Ishikawa (cell line): ENCODE data around the gene ENTREP1.

Experiments used
- CEBPB ChIP-seq: IDR thresholded peaks from 2 replicates; pipeline ENCODE4 v1.6.1; 2012
- CREB1 ChIP-seq: IDR thresholded peaks from 2 replicates; pipeline ENCODE4 v1.6.1; 2012; ENCODE audit warnings: low read depth
- EGR1 ChIP-seq: IDR thresholded peaks from 2 replicates; pipeline ENCODE4 v1.6.1; 2012
- EP300 ChIP-seq: IDR thresholded peaks from 2 replicates; pipeline ENCODE4 v1.6.1; 2012; ENCODE audit warnings: borderline replicate concordance
- FOXM1 ChIP-seq: IDR thresholded peaks from 2 replicates; pipeline ENCODE4 v1.6.1; 2012; ENCODE audit warnings: low read depth, borderline replicate concordance
- MAX ChIP-seq: IDR thresholded peaks from 2 replicates; pipeline ENCODE4 v1.6.1; 2012
- NFIC ChIP-seq: IDR thresholded peaks from 2 replicates; pipeline ENCODE4 v1.6.1; 2012
- RAD21 ChIP-seq: IDR thresholded peaks from 2 replicates; pipeline ENCODE4 v1.6.1; 2012; ENCODE audit warnings: low read depth
- REST ChIP-seq: IDR thresholded peaks from 2 replicates; pipeline ENCODE4 v1.6.1; 2012; ENCODE audit warnings: low read depth, mild to moderate bottlenecking
- TAF1 ChIP-seq: IDR thresholded peaks from 2 replicates; pipeline ENCODE4 v1.6.1; 2012; ENCODE audit warnings: low read depth, mild to moderate bottlenecking
- TCF12 ChIP-seq: IDR thresholded peaks from 2 replicates; pipeline ENCODE4 v1.6.1; 2012; ENCODE audit warnings: low read depth
- TEAD4 ChIP-seq: IDR thresholded peaks from 2 replicates; pipeline ENCODE4 v1.6.1; 2012
- USF1 ChIP-seq: IDR thresholded peaks from 2 replicates; pipeline ENCODE4 v1.6.1; 2012
- YY1 ChIP-seq: IDR thresholded peaks from 2 replicates; pipeline ENCODE4 v1.6.1; 2012; ENCODE audit warnings: low read depth
- ZBTB7A ChIP-seq: IDR thresholded peaks from 2 replicates; pipeline ENCODE4 v1.6.1; 2012; ENCODE audit warnings: low read depth

The ENTREP1 gene

GRCh38 chr9:69299826-69300225 lies 25.2 kb upstream of the ENTREP1 start:
- TF ChIP-seq TEAD4 (no peak), TCF12 (no peak), REST (no peak), FOXM1 (no peak), CEBPB (no peak), RAD21 (no peak), ZBTB7A (no peak), TAF1 (no peak), EP300 (no peak)

- TF ChIP-seq ZBTB7A = no peak
- no peak for TF ChIP-seq EGR1
- TF ChIP-seq CEBPB = no peak
- no peak for TF ChIP-seq EP300
- no peak for TF ChIP-seq NFIC
- TF ChIP-seq YY1 = no peak
- no peak for TF ChIP-seq TAF1
- TF ChIP-seq TCF12 = no peak
- TF ChIP-seq TEAD4 = no peak
- no peak for TF ChIP-seq FOXM1
- TF ChIP-seq CREB1 = no peak
- no peak for TF ChIP-seq REST
- TF ChIP-seq USF1 = no peak
These were observed 21.7 kb upstream of the ENTREP1 start for GRCh38 chr9:69303331-69303730.

GRCh38 chr9:69307446-69308205 lies 17.4 kb upstream of the ENTREP1 start:
- TF ChIP-seq REST = no peak
- TF ChIP-seq TEAD4 = peak; percentile 93
- TF ChIP-seq EGR1 = no peak
- no peak for TF ChIP-seq ZBTB7A
- peak; percentile 51; the same call in 1 of the 2 replicates for TF ChIP-seq USF1
- peak; percentile 64; the same call in 1 of the 2 replicates for TF ChIP-seq FOXM1
- peak; percentile 87 for TF ChIP-seq NFIC
- peak; percentile 13; the same call in 1 of the 2 replicates for TF ChIP-seq MAX
- TF ChIP-seq RAD21 = no peak
- TF ChIP-seq TAF1 = no peak
- TF ChIP-seq CEBPB = no peak
- no peak for TF ChIP-seq YY1
- peak; percentile 80 for TF ChIP-seq TCF12
- TF ChIP-seq CREB1 = no peak
- peak; percentile 76; the same call in 1 of the 2 replicates for TF ChIP-seq EP300

- no peak for TF ChIP-seq CEBPB
- TF ChIP-seq REST = no peak
- no peak for TF ChIP-seq NFIC
- no peak for TF ChIP-seq EGR1
- TF ChIP-seq EP300 = no peak
- TF ChIP-seq TEAD4 = no peak
- no peak for TF ChIP-seq YY1
- TF ChIP-seq RAD21 = no peak
- TF ChIP-seq TAF1 = no peak
- no peak for TF ChIP-seq ZBTB7A
- TF ChIP-seq CREB1 = no peak
- TF ChIP-seq MAX = no peak
- no peak for TF ChIP-seq FOXM1
- no peak for TF ChIP-seq USF1
- no peak for TF ChIP-seq TCF12
These were observed 16.6 kb upstream of the ENTREP1 start for GRCh38 chr9:69308206-69308931.
